Testis (tissue), 2 donors: ENCODE data around the gene ZNF821.

Experiments
- POLR2A ChIP-seq: fragments of 450-650 bp; IDR thresholded peaks from one replicate; pipeline ENCODE4 v1.6.1; 2017; ENCODE audit warnings: antibody characterized with exemption, mild to moderate bottlenecking, moderate library complexity
- TF ChIP-seq, protein P1 (sequence below), 3 experiments: fragments of 450-650 bp in 2 of 3; fragments of 200-600 bp in 1 of 3; sonication (generic) in 1 of 3; IDR thresholded peaks; one replicate each; pipeline ENCODE4 v1.5.1; 2016 to 2019; ENCODE audit warnings: antibody characterized with exemption in 3 of 3, mild to moderate bottlenecking in 2 of 3, moderate library complexity in 1 of 3

- TF ChIP-seq POLR2A, result no peak
- TF ChIP-seq, protein P1, sequence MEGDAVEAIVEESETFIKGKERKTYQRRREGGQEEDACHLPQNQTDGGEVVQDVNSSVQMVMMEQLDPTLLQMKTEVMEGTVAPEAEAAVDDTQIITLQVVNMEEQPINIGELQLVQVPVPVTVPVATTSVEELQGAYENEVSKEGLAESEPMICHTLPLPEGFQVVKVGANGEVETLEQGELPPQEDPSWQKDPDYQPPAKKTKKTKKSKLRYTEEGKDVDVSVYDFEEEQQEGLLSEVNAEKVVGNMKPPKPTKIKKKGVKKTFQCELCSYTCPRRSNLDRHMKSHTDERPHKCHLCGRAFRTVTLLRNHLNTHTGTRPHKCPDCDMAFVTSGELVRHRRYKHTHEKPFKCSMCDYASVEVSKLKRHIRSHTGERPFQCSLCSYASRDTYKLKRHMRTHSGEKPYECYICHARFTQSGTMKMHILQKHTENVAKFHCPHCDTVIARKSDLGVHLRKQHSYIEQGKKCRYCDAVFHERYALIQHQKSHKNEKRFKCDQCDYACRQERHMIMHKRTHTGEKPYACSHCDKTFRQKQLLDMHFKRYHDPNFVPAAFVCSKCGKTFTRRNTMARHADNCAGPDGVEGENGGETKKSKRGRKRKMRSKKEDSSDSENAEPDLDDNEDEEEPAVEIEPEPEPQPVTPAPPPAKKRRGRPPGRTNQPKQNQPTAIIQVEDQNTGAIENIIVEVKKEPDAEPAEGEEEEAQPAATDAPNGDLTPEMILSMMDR (IDR thresholded peaks at IDR 0.05), result no peak
Observed at GRCh38 chr16:71873199-71873598, 10.8 kb downstream of the ZNF821 start.
